ENCODE results near the gene SNAP91.
"Not testable (repeated sequence)": the region's sequence is repeated elsewhere in the genome, so short reads cannot be mapped to it uniquely, and the experiment has no call there.

SNAP91 gene

GRCh38 chr6:83708970-83709747 is at the start of gene SNAP91:
Gene SNAP91, minus strand, starts transcription at chr6:83709101. Its CDS starts 1,174 bp downstream, at chr6:83707927.
- DNase-seq = peak; percentile 13

GRCh38 chr6:83758533-83758932 is 49.6 kb upstream of the SNAP91 start:
- no peak for DNase-seq

GRCh38 chr6:83757021-83757420 is 48.1 kb upstream of the SNAP91 start:
- no peak for DNase-seq

- no peak for DNase-seq
These were observed 47.7 kb upstream of the SNAP91 start for GRCh38 chr6:83756565-83756964.

GRCh38 chr6:83752375-83752774 is 43.5 kb upstream of the SNAP91 start:
- DNase-seq = not testable (repeated sequence)

GRCh38 chr6:83741089-83741488 is 32.2 kb upstream of the SNAP91 start:
- DNase-seq = no peak

- DNase-seq = no peak
These were observed 26.6 kb upstream of the SNAP91 start for GRCh38 chr6:83735461-83735860.

GRCh38 chr6:83729871-83730270 is 21.0 kb upstream of the SNAP91 start:
- no peak for DNase-seq

- no peak for DNase-seq
These were observed 14.0 kb upstream of the SNAP91 start for GRCh38 chr6:83722876-83723275.

- DNase-seq = no peak
These were observed 8.9 kb upstream of the SNAP91 start for GRCh38 chr6:83717809-83718208.

- no peak for DNase-seq
These were observed 3.1 kb upstream of the SNAP91 start for GRCh38 chr6:83711958-83712357.

- no peak for DNase-seq
These were observed 798 bp upstream of the SNAP91 start for GRCh38 chr6:83709748-83710050.

GRCh38 chr6:83708546-83708969 is 343 bp downstream of the SNAP91 start:
- DNase-seq = no peak

- DNase-seq = no peak
These were observed 914 bp downstream of the SNAP91 start for GRCh38 chr6:83707829-83708545.

GRCh38 chr6:83702749-83703148 is 6.2 kb downstream of the SNAP91 start:
- DNase-seq = no peak

GRCh38 chr6:83702077-83702476 is 6.8 kb downstream of the SNAP91 start:
- no peak for DNase-seq

- DNase-seq = no peak
These were observed 12.2 kb downstream of the SNAP91 start for GRCh38 chr6:83696674-83697073.

- DNase-seq = no peak
These were observed 23.4 kb downstream of the SNAP91 start for GRCh38 chr6:83685481-83685880.

GRCh38 chr6:83677791-83678190 is 31.1 kb downstream of the SNAP91 start:
- no peak for DNase-seq

- DNase-seq = no peak
These were observed 70.9 kb downstream of the SNAP91 start for GRCh38 chr6:83637953-83638352.

- no peak for DNase-seq
These were observed 72.1 kb downstream of the SNAP91 start for GRCh38 chr6:83636800-83637199.

GRCh38 chr6:83633609-83634008 is 75.3 kb downstream of the SNAP91 start:
- DNase-seq = no peak

GRCh38 chr6:83633149-83633548 is 75.8 kb downstream of the SNAP91 start:
- DNase-seq = no peak

GRCh38 chr6:83629908-83630307 is 79.0 kb downstream of the SNAP91 start:
- DNase-seq = not testable (repeated sequence)
